Neural cell (in vitro differentiated cells): ENCODE data around the gene CILP.

Source experiments
- CTCF ChIP-seq: fragments of 450-650 bp; IDR thresholded peaks from 2 replicates; pipeline ENCODE4 v1.5.1; 2014; ENCODE audit warnings: antibody characterized with exemption, mild to moderate bottlenecking, moderate library complexity; ENCODE audit not compliant: poor library complexity, severe bottlenecking
- EP300 ChIP-seq: fragments of 450-650 bp; conservative IDR thresholded peaks from 2 replicates; pipeline ENCODE4 v1.6.1; 2014; ENCODE audit warnings: antibody characterized with exemption, mild to moderate bottlenecking, moderate library complexity; ENCODE audit not compliant: poor library complexity, severe bottlenecking
- EZH2 ChIP-seq: fragments of 200-600, 300-800 bp; shearing (Covaris generic), sonication (generic); IDR thresholded peaks from 2 replicates; pipeline ENCODE4 v1.6.1; 2014; ENCODE audit warnings: antibody characterized with exemption, low read length, borderline replicate concordance, mild to moderate bottlenecking; ENCODE audit not compliant: insufficient read depth, poor library complexity, severe bottlenecking
- POLR2AphosphoS5 ChIP-seq: IDR thresholded peaks from 2 replicates; pipeline ENCODE4 v1.6.1; 2012
- RAD21 ChIP-seq: fragments of 450-650 bp; conservative IDR thresholded peaks from 2 replicates; pipeline ENCODE4 v1.6.1; 2014; ENCODE audit warnings: antibody characterized with exemption, mild to moderate bottlenecking, moderate library complexity

GRCh38 chr15:65147902-65148301 lies 63.4 kb downstream of the CILP start:
- TF ChIP-seq POLR2AphosphoS5 (no peak), CTCF (no peak), EP300 (no peak), EZH2 (no peak), RAD21 (no peak)
